Measurements from ENCODE around the gene CLIC1.
A peak's percentile ranks its signal among the peaks of the same experiment; 100 is the strongest.

The CLIC1 gene

DNA sequence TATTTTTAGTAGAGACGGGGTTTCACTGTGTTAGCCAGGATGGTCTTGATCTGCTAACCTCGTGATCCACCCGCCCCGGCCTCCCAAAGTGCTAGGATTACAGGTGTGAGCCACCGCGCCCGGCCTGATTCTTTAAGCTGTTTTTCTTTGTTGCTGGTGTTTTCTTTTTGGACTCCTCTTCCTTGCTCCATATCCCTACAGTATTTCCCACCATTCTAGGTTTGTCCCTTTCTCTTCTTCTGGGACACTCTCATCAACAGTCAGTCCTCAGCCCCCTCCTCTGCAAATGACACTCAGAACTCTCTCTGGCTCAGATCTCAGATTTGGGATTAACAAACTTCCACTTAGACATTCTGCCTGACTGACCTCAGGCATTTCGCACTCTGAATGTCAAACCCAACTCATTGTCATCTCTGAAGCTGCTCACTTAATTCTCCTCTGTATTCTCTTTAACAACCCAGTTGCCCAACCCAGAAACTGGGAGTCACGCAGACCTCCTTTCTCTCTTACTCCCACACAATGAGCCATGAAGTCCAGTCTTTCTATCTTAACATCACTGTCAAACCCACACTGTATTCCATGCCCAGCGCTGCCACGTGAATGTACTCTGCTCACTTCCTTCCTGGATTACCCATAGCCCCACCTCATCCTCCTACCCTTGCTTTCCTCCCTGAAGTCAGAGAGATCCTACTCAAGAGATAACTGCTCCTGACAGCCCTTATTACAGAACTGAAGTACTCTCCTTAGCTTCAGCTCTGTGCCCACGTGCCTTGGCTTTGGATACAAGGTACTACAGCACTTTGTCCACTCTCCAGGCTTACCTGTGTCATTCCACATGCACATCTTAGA, 10.6 kb downstream of the CLIC1 start:
- CTCF ChIA-PET = no interaction called here

GRCh38 chr6:31723980-31724691, 12.2 kb downstream of the CLIC1 start:
- Histone ChIP-seq H3K4me3 (ENCODE audit: low read depth, low read length) (no peak overlapping the region), H3K36me3 (ENCODE audit: control insufficient read depth in 2 of 2, insufficient read depth in 1 of 2, low read length in 2 of 2) (peaks cover 0 to 25% of the 10 kb centered on the region in 2 experiments; a peak in 1 of 3 replicates), H3K9me3 (ENCODE audit: control insufficient read depth, insufficient read depth, low read depth, low read length) (no peaks in the 10 kb centered on the region), H3K27ac (ENCODE audit: extremely low read depth, low read depth, low read length) (no peak overlapping the region), H3K4me1 (ENCODE audit: control insufficient read depth, insufficient read depth, low read length) (no peaks in the 10 kb centered on the region)
- POLR2A ChIA-PET = interaction anchor here (0.8 to 3.2 kb wide), 8 partner anchors 8 to 106 kb away, joined by 3 to 13 read pairs (median 4); partner anchors contain the start of genes ABHD16A, CLIC1, HSPA1B and MSH5
- CTCF ChIA-PET = interaction anchor here (0.6 to 1.5 kb wide), 6 partner anchors 8 to 72 kb away, joined by 3 to 6 read pairs (median 4); no protein-coding TSS in a partner anchor
- no peak for TF ChIP-seq YY1 (tag by site-specific recombination; IDR thresholded peaks at IDR 0.05)
- TF ChIP-seq, protein P1, sequence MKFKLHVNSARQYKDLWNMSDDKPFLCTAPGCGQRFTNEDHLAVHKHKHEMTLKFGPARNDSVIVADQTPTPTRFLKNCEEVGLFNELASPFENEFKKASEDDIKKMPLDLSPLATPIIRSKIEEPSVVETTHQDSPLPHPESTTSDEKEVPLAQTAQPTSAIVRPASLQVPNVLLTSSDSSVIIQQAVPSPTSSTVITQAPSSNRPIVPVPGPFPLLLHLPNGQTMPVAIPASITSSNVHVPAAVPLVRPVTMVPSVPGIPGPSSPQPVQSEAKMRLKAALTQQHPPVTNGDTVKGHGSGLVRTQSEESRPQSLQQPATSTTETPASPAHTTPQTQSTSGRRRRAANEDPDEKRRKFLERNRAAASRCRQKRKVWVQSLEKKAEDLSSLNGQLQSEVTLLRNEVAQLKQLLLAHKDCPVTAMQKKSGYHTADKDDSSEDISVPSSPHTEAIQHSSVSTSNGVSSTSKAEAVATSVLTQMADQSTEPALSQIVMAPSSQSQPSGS (tag by site-specific recombination; IDR thresholded peaks at IDR 0.05; ENCODE audit: low read depth) = no peak
- TF ChIP-seq ZNF513 (tag by site-specific recombination; IDR thresholded peaks at IDR 0.05) = no peak
- no peak for TF ChIP-seq ZNF10 (tag by site-specific recombination; IDR thresholded peaks at IDR 0.05)
- TF ChIP-seq, protein P2, sequence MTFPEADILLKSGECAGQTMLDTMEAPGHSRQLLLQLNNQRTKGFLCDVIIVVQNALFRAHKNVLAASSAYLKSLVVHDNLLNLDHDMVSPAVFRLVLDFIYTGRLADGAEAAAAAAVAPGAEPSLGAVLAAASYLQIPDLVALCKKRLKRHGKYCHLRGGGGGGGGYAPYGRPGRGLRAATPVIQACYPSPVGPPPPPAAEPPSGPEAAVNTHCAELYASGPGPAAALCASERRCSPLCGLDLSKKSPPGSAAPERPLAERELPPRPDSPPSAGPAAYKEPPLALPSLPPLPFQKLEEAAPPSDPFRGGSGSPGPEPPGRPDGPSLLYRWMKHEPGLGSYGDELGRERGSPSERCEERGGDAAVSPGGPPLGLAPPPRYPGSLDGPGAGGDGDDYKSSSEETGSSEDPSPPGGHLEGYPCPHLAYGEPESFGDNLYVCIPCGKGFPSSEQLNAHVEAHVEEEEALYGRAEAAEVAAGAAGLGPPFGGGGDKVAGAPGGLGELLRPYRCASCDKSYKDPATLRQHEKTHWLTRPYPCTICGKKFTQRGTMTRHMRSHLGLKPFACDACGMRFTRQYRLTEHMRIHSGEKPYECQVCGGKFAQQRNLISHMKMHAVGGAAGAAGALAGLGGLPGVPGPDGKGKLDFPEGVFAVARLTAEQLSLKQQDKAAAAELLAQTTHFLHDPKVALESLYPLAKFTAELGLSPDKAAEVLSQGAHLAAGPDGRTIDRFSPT (tag by site-specific recombination; IDR thresholded peaks at IDR 0.05) = no peak
- no peak for TF ChIP-seq ZNF654 (tag by site-specific recombination; IDR thresholded peaks at IDR 0.05; ENCODE audit: low read depth)
- no peak for TF ChIP-seq ZNF670 (tag by site-specific recombination; IDR thresholded peaks at IDR 0.05; ENCODE audit: low read depth)
- no peak for TF ChIP-seq ZNF549 (tag by site-specific recombination; IDR thresholded peaks at IDR 0.05)
- TF ChIP-seq ZNF785 (tag by site-specific recombination; IDR thresholded peaks at IDR 0.05) = no peak

More for the DNA sequence above, 10.6 kb downstream of the CLIC1 start:
- Histone ChIP-seq H3K4me3 (ENCODE audit: low read depth, low read length) (no peak overlapping the region), H3K36me3 (ENCODE audit: control insufficient read depth in 2 of 2, insufficient read depth in 1 of 2, low read length in 2 of 2) (peaks cover 0 to 27% of the 10 kb centered on the region in 2 experiments; a peak in 1 of 3 replicates), H3K27ac (ENCODE audit: extremely low read depth, low read depth, low read length) (no peak overlapping the region), H3K4me1 (ENCODE audit: control insufficient read depth, insufficient read depth, low read length) (no peaks in the 10 kb centered on the region), H3K9me3 (ENCODE audit: control insufficient read depth, insufficient read depth, low read depth, low read length) (no peaks in the 10 kb centered on the region)
- POLR2A ChIA-PET = interaction anchor here (0.5 to 3.2 kb wide), 6 partner anchors 10 to 137 kb away, joined by 3 to 13 read pairs (median 4); partner anchors contain the start of genes ABHD16A and HSPA1B
- TF ChIP-seq ZBTB10 (tag by site-specific recombination; IDR thresholded peaks at IDR 0.05) (no peak), ZFHX2 (tag by site-specific recombination; conservative IDR thresholded peaks at IDR 0.05) (peak; percentile 45; the same call in 1 of the 2 replicates), ZNF24 (tag by site-specific recombination; IDR thresholded peaks at IDR 0.05) (no peak), REST (tag by site-specific recombination; IDR thresholded peaks at IDR 0.05) (no peak), ZBTB7A (tag by site-specific recombination; IDR thresholded peaks at IDR 0.05; ENCODE audit: low read depth) (no peak), EGR2 (tag by site-specific recombination; IDR thresholded peaks at IDR 0.05; ENCODE audit: low read depth) (peak; percentile 85)

All from HEK293 (cell line).